HepG2 (cell line): ENCODE measurements around the gene LIN28A. TPM values are rescaled to one million over a fixed set of nuclear protein-coding genes. Genes with fewer than 3 reads are reported as not detected.

Experiments
- CBX2 ChIP-seq, 2 experiments: fragments of 200-600 bp in 1 of 2; sonication (generic); formaldehyde crosslinking in 1 of 2; IDR thresholded peaks; 2 replicates each; pipeline versions ENCODE4 v1.7.0 to v1.8.1; 2018 to 2022; ENCODE audit warnings: low read depth in 2 of 2, low read length in 1 of 2, mild to moderate bottlenecking in 1 of 2, missing genetic modification reagents in 1 of 2
- GTF2F1 ChIP-seq: fragments of 150-350 bp; IDR thresholded peaks from 2 replicates; pipeline ENCODE4 v1.6.1; 2014; ENCODE audit warnings: low read length
- HES4 ChIP-seq: sonication (generic); formaldehyde crosslinking; IDR thresholded peaks from 2 replicates; pipeline ENCODE4 v1.9.0; 2021; ENCODE audit warnings: mild to moderate bottlenecking, missing genetic modification reagents, borderline replicate concordance
- HNF4G ChIP-seq, 2 experiments: sonication (generic) in 1 of 2; formaldehyde crosslinking in 1 of 2; IDR thresholded peaks; 2 replicates each; pipeline versions ENCODE4 v1.4.0 to v1.6.1; 2011 to 2020; ENCODE audit warnings: borderline replicate concordance in 2 of 2, low read depth in 2 of 2, mild to moderate bottlenecking in 2 of 2, low read length in 1 of 2, missing genetic modification reagents in 1 of 2, moderate library complexity in 1 of 2
- SKI ChIP-seq: fragments of 450-650 bp; IDR thresholded peaks from one replicate; pipeline ENCODE4 v1.6.1; 2018; ENCODE audit warnings: mild to moderate bottlenecking; ENCODE audit not compliant: partially characterized antibody
- TERF1 ChIP-seq: sonication (generic); formaldehyde crosslinking; IDR thresholded peaks from 2 replicates; pipeline ENCODE4 v1.8.0; 2022; ENCODE audit warnings: mild to moderate bottlenecking, missing genetic modification reagents, moderate library complexity
- TMF1 ChIP-seq: sonication (generic); formaldehyde crosslinking; IDR thresholded peaks from 2 replicates; pipeline ENCODE4 v1.8.1; 2022; ENCODE audit warnings: low read depth, missing genetic modification reagents
- ZHX2 ChIP-seq, 2 experiments: sonication (generic) in 1 of 2; formaldehyde crosslinking in 1 of 2; IDR thresholded peaks; 2 replicates each; pipeline versions ENCODE4 v1.6.1 to v1.9.0; 2014 to 2022; ENCODE audit warnings: antibody characterized with exemption in 1 of 2, borderline replicate concordance in 1 of 2, inconsistent platforms in 1 of 2, low read depth in 1 of 2, missing genetic modification reagents in 1 of 2
- ZNF318 ChIP-seq: sonication (generic); formaldehyde crosslinking; IDR thresholded peaks from 2 replicates; pipeline ENCODE4 v1.4.0; 2020; ENCODE audit warnings: mild to moderate bottlenecking, missing genetic modification reagents
- ZNF543 ChIP-seq: sonication (generic); formaldehyde crosslinking; IDR thresholded peaks from 2 replicates; pipeline ENCODE4 v1.4.0; 2020; ENCODE audit warnings: mild to moderate bottlenecking, missing genetic modification reagents
- ZNF644 ChIP-seq: IDR thresholded peaks from 2 replicates; pipeline ENCODE4 v1.6.1; 2016; ENCODE audit warnings: low read depth
- ZNF749 ChIP-seq: sonication (generic); formaldehyde crosslinking; IDR thresholded peaks from 2 replicates; pipeline ENCODE4 v1.8.0; 2022; ENCODE audit warnings: mild to moderate bottlenecking, missing genetic modification reagents, moderate library complexity, borderline replicate concordance
- polyA plus RNA-seq, 8 experiments: library from polyadenylated mRNA; depleted of rRNA in 3 of 8; stranded (reverse) in 7 of 8; unstranded in 1 of 8; fragments of >200 nt; fragmentation: Illumina TruSeq in 4 of 8; extraction: Trizol in 4 of 8; gene quantifications; 2 replicates each; pipeline versions ENCODE4 v1.2.1 to v1.2.3, GENCODE V29; 2011 to 2016; ENCODE audit warnings: low read depth in 4 of 8, missing spikeins in 1 of 8, mixed read lengths in 1 of 8; ENCODE audit not compliant: insufficient read depth in 1 of 8
- total RNA-seq, 5 experiments: library from RNA; depleted of rRNA; stranded (reverse); fragments of >200 nt; fragmentation: Illumina TruSeq; extraction: Trizol; gene quantifications; 2 replicates each; pipeline ENCODE4 v1.2.3, GENCODE V29; 2016; ENCODE audit warnings: low read depth in 1 of 5

The LIN28A gene
- total and polyA plus RNA-seq, 2 of the 13 experiments (the other 11 are each of a cell fraction or from before 2014, with no cell fraction given) = not detected

DNA sequence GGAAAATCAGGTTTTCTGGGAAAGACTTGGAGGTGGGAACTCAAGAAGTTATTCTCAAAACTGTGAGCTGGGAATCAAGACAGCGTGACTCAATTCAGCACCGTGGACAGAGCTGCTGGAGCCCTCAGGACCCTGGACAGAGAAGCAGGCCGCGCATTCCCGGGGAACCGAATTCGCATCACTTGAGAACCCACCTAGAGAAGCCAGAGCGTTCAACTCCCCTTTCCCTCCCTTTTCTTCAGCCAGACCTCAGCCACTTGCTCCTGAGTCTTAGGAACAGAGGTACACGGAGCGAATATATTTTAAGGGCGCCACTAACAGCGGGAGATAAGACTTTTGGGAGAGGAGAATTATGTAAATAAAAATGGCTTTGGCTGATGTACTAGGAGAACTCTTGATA, 2.0 kb upstream of the LIN28A start (continued):
- TF ChIP-seq SKI (no peak), CBX2 (IDR thresholded peaks at IDR 0.05; ENCODE audit: low read depth, low read length) (no peak), CBX2 (CRISPR knock-in tag; IDR thresholded peaks at IDR 0.05; ENCODE audit: low read depth) (peak; percentile 99; the same call in 1 of the 2 replicates), ZHX2 (IDR thresholded peaks at IDR 0.05; ENCODE audit: low read depth) (no peak), ZHX2 (CRISPR knock-in tag; IDR thresholded peaks at IDR 0.05; ENCODE audit: borderline replicate concordance) (peak; percentile 100), TMF1 (CRISPR knock-in tag) (peak; percentile 100), TERF1 (CRISPR knock-in tag) (peak; percentile 100), ZNF318 (CRISPR knock-in tag) (peak; percentile 100), ZNF749 (CRISPR knock-in tag) (peak; percentile 100), GTF2F1 (no peak), HNF4G (IDR thresholded peaks at IDR 0.05; ENCODE audit: borderline replicate concordance, low read depth, low read length) (no peak), HNF4G (CRISPR knock-in tag; IDR thresholded peaks at IDR 0.05; ENCODE audit: borderline replicate concordance, low read depth) (peak; percentile 94), HES4 (CRISPR knock-in tag) (peak; percentile 100), ZNF543 (CRISPR knock-in tag) (peak; percentile 99), ZNF644 (CRISPR knock-in tag) (peak; percentile 98)
